Ishikawa (cell line): ENCODE data around the gene ZNF30.

Source experiments
- CEBPB ChIP-seq: IDR thresholded peaks from 2 replicates; pipeline ENCODE4 v1.6.1; 2012
- CREB1 ChIP-seq: IDR thresholded peaks from 2 replicates; pipeline ENCODE4 v1.6.1; 2012; ENCODE audit warnings: low read depth
- EGR1 ChIP-seq: IDR thresholded peaks from 2 replicates; pipeline ENCODE4 v1.6.1; 2012
- EP300 ChIP-seq: IDR thresholded peaks from 2 replicates; pipeline ENCODE4 v1.6.1; 2012; ENCODE audit warnings: borderline replicate concordance
- TAF1 ChIP-seq: IDR thresholded peaks from 2 replicates; pipeline ENCODE4 v1.6.1; 2012; ENCODE audit warnings: low read depth, mild to moderate bottlenecking
- TCF12 ChIP-seq: IDR thresholded peaks from 2 replicates; pipeline ENCODE4 v1.6.1; 2012; ENCODE audit warnings: low read depth
- YY1 ChIP-seq: IDR thresholded peaks from 2 replicates; pipeline ENCODE4 v1.6.1; 2012; ENCODE audit warnings: low read depth
- ZBTB7A ChIP-seq: IDR thresholded peaks from 2 replicates; pipeline ENCODE4 v1.6.1; 2012; ENCODE audit warnings: low read depth
- TF ChIP-seq, protein P1 (sequence below): IDR thresholded peaks from 2 replicates; pipeline ENCODE4 v1.6.1; 2012; ENCODE audit warnings: low read depth, mild to moderate bottlenecking
- TF ChIP-seq, protein P2 (sequence below): IDR thresholded peaks from 2 replicates; pipeline ENCODE4 v1.6.1; 2012
- TF ChIP-seq, protein P3 (sequence below): IDR thresholded peaks from 2 replicates; pipeline ENCODE4 v1.6.1; 2012

DNA sequence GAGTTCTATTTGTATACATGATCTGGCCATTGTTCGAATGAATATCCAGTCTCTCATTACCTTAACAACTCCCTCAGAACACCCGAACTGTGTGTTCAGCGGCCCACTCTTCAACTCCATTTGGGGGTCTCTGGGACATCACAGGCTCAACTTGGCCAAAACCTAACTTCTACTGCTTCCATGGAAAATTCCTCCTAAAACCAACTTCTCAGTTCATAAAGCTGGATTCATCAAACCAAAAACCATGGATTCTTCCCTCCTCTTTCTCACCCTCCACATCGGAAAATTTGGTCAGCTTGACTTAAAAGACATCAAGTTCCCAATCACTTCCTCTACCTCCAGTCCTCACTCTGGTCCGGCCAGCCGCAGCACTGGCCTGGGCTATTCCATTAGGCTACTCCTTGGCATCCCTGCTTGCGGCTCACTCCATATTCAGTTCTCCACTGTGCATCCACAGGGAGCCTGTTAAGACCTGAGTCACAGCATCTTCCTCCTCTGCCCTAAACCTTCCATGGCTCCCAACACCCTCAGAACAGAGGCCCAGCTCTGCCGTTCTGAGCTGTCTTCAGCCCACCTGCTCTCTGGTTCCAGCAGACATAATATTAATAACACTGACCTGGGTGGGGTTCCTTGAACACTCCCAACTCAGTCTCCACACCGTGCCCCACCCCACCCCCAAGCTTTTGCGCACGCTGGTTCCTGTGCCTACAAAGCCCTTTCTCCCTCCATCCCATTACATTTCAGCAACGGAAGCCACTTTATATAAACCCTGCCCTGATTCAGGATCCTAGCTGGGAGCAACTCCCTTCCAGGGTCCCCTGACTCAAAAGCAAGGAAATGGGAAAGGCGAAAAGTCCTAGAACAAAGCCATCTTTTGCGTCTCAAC is 36.2 kb downstream of the ZNF30 start:
- TF ChIP-seq, protein P1, sequence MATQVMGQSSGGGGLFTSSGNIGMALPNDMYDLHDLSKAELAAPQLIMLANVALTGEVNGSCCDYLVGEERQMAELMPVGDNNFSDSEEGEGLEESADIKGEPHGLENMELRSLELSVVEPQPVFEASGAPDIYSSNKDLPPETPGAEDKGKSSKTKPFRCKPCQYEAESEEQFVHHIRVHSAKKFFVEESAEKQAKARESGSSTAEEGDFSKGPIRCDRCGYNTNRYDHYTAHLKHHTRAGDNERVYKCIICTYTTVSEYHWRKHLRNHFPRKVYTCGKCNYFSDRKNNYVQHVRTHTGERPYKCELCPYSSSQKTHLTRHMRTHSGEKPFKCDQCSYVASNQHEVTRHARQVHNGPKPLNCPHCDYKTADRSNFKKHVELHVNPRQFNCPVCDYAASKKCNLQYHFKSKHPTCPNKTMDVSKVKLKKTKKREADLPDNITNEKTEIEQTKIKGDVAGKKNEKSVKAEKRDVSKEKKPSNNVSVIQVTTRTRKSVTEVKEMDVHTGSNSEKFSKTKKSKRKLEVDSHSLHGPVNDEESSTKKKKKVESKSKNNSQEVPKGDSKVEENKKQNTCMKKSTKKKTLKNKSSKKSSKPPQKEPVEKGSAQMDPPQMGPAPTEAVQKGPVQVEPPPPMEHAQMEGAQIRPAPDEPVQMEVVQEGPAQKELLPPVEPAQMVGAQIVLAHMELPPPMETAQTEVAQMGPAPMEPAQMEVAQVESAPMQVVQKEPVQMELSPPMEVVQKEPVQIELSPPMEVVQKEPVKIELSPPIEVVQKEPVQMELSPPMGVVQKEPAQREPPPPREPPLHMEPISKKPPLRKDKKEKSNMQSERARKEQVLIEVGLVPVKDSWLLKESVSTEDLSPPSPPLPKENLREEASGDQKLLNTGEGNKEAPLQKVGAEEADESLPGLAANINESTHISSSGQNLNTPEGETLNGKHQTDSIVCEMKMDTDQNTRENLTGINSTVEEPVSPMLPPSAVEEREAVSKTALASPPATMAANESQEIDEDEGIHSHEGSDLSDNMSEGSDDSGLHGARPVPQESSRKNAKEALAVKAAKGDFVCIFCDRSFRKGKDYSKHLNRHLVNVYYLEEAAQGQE: no peak
- no peak for TF ChIP-seq ZBTB7A
- TF ChIP-seq, protein P2, sequence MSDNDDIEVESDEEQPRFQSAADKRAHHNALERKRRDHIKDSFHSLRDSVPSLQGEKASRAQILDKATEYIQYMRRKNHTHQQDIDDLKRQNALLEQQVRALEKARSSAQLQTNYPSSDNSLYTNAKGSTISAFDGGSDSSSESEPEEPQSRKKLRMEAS: no peak
- TF ChIP-seq YY1: no peak
- no peak for TF ChIP-seq TAF1
- TF ChIP-seq CEBPB: no peak
- TF ChIP-seq, protein P3, sequence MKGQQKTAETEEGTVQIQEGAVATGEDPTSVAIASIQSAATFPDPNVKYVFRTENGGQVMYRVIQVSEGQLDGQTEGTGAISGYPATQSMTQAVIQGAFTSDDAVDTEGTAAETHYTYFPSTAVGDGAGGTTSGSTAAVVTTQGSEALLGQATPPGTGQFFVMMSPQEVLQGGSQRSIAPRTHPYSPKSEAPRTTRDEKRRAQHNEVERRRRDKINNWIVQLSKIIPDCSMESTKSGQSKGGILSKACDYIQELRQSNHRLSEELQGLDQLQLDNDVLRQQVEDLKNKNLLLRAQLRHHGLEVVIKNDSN: no peak
- TF ChIP-seq EP300: no peak
- TF ChIP-seq TCF12: no peak
- TF ChIP-seq CREB1: no peak
- TF ChIP-seq EGR1: no peak
